Neutrophil (primary cell): ENCODE measurements around the gene STMND1.

Source experiments
- H3K27ac ChIP-seq: fragments of 200-600 bp; sonication (generic); 2 replicates; pipeline ENCODE4 v1.5.1; 2016; ENCODE audit warnings: mild to moderate bottlenecking, moderate library complexity
- H3K27me3 ChIP-seq: fragments of 200-600 bp; sonication (generic); 2 replicates; pipeline ENCODE4 v1.6.0; 2016; ENCODE audit warnings: mild to moderate bottlenecking
- H3K36me3 ChIP-seq: fragments of 200-600 bp; sonication (generic); 2 replicates; pipeline ENCODE4 v1.5.1; 2017
- H3K4me1 ChIP-seq, 2 experiments: fragments of 200-600 bp in 1 of 2; sonication (generic) in 1 of 2; 1 replicate in 1 of 2; 2 replicates in 1 of 2; pipeline versions ENCODE4 v1.5.1 to v1.6.1; 2013 to 2016; ENCODE audit warnings: low read depth in 1 of 2, low read length in 1 of 2, mild to moderate bottlenecking in 1 of 2, moderate library complexity in 1 of 2; ENCODE audit not compliant: control insufficient read depth in 1 of 2, insufficient read depth in 1 of 2
- H3K4me3 ChIP-seq, 2 experiments: fragments of 200-600 bp in 1 of 2; sonication (generic) in 1 of 2; 1 replicate in 1 of 2; 2 replicates in 1 of 2; pipeline ENCODE4 v1.5.1; 2013 to 2016; ENCODE audit warnings: low read depth in 1 of 2, low read length in 1 of 2, mild to moderate bottlenecking in 1 of 2, moderate library complexity in 1 of 2
- H3K9me3 ChIP-seq: fragments of 200-600 bp; sonication (generic); 2 replicates; pipeline ENCODE4 v1.5.1; 2016
- CTCF ChIP-seq: fragments of 200-600 bp; sonication (generic); IDR thresholded peaks from 2 replicates; pipeline ENCODE4 v1.5.1; 2016; ENCODE audit warnings: antibody characterized with exemption

Gene STMND1

GRCh38 chr6:17099401-17100059, 2.3 kb upstream of the STMND1 start:
- H3K9me3 ChIP-seq = no peaks in the 10 kb centered on the region
- no peak overlapping the region for H3K4me3 ChIP-seq
- H3K27me3 ChIP-seq = peaks cover 69% of the 10 kb centered on the region
- H3K36me3 ChIP-seq = no peaks in the 10 kb centered on the region
- H3K27ac ChIP-seq = no peak overlapping the region
- H3K4me1 ChIP-seq = peaks cover 0 to 3% of the 10 kb centered on the region in 2 experiments
- no peak for TF ChIP-seq CTCF

GRCh38 chr6:17100806-17101205, 1.0 kb upstream of the STMND1 start:
- Histone ChIP-seq H3K9me3 (no peaks in the 10 kb centered on the region), H3K4me1 (peaks cover 0 to 3% of the 10 kb centered on the region in 2 experiments), H3K36me3 (no peaks in the 10 kb centered on the region), H3K27ac (no peak overlapping the region), H3K4me3 (no peak overlapping the region), H3K27me3 (peaks cover 69% of the 10 kb centered on the region)
- TF ChIP-seq CTCF = no peak

- Histone ChIP-seq H3K4me1 (peaks cover 0 to 3% of the 10 kb centered on the region in 2 experiments), H3K9me3 (no peaks in the 10 kb centered on the region), H3K4me3 (no peak overlapping the region), H3K27me3 (peaks cover 67% of the 10 kb centered on the region), H3K27ac (no peak overlapping the region), H3K36me3 (no peaks in the 10 kb centered on the region)
- no peak for TF ChIP-seq CTCF
These were observed 514 bp downstream of the STMND1 start for GRCh38 chr6:17102258-17102870.

- H3K36me3 ChIP-seq = no peaks in the 10 kb centered on the region
- H3K4me3 ChIP-seq = no peak overlapping the region
- peaks cover 54% of the 10 kb centered on the region for H3K27me3 ChIP-seq
- no peak for TF ChIP-seq CTCF
- H3K4me1 ChIP-seq = peaks cover 0 to 3% of the 10 kb centered on the region in 2 experiments
- no peak overlapping the region for H3K27ac ChIP-seq
- H3K9me3 ChIP-seq = no peaks in the 10 kb centered on the region
These were observed 1.9 kb downstream of the STMND1 start for GRCh38 chr6:17103715-17104114.

GRCh38 chr6:17107863-17108262, 6.0 kb downstream of the STMND1 start:
- no peaks in the 10 kb centered on the region for H3K36me3 ChIP-seq
- H3K4me1 ChIP-seq = no peaks in the 10 kb centered on the region
- no peak overlapping the region for H3K27ac ChIP-seq
- TF ChIP-seq CTCF = no peak
- no peaks in the 10 kb centered on the region for H3K9me3 ChIP-seq
- H3K4me3 ChIP-seq = no peak overlapping the region
- H3K27me3 ChIP-seq = peaks cover 12% of the 10 kb centered on the region
